NAMALWA (cell line): Measurements from ENCODE around the gene LAP3.

ENCODE experiments used
- DNase-seq: peaks from one replicate; pipeline ENCODE4 v3.0.0-alpha.2; 2015; ENCODE audit warnings: low spot score

Gene LAP3

DNA sequence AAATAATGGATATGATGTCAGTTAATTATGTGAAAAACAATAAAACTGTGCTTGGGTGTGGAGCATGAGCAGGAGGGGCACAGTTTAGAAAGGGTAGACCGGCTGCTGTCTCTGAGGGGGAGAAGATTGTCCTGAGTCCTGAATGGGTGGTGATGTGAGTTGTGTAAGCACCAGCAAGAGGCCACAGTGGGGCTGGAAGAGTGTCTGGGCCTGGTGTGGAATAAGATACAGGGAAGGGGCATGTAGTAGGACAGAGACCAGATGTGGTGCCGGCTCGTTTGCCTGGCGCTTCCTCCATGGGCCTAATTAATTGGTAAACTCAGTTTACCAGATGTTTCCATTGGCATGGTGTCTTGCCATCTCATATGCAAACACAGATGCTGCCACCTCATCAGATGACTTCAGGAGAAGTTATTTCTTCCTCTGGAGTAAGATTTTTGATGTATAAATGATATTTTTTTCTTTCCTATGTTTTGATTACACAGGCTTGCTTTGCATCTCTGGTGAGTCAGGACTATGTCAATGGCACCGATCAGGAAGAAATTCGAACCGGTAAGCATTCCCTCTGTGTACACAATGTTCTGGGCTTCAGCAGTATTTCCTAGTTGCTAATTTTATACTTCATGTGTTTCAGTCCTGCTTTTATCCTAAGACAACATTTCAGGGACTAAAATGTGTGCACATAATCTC lies 42.6 kb downstream of the LAP3 start:
- DNase-seq, result no peak

DNA sequence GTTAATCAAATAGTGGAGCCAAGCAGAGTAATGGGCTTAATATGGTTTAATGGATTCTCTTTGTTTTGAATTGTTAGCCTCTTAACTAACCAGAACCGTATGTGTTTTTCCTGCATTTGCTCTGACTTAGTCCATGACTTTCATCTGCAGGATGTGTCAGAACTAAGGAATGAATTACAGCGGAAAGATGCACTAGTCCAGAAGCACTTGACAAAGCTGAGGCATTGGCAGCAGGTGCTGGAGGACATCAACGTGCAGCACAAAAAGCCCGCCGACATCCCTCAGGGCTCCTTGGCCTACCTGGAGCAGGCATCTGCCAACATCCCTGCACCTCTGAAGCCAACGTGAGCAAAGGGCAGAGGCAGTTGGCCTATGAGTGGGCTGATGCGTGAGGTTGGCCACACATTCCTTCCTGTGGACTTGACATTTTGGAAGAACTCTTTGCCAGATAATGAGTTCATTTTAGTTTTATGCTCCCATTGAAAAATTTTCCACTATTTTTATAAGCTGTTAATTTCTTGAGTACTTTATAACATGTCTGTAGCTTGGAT lies 46.5 kb downstream of the LAP3 start:
- no peak for DNase-seq

DNA sequence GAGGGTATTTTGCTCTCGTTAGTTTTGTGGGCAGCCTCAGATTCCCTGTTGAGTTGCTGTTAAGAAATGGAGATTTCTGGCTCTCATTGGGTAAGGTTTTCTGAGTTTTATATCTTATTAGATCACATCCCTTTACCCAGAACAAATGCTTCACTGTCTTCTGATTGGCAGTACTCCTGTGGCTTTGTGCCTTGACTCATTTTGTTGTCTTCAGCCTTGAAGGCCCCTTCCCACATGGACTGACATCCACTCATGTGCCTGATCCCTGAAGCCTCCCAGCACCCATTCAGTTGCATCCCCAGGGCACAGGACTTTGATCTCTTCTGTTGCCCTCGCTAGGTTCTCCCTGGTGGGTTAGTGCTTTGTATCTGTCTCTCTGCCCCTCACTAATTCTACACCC lies 47.8 kb downstream of the LAP3 start:
- no peak for DNase-seq

DNA sequence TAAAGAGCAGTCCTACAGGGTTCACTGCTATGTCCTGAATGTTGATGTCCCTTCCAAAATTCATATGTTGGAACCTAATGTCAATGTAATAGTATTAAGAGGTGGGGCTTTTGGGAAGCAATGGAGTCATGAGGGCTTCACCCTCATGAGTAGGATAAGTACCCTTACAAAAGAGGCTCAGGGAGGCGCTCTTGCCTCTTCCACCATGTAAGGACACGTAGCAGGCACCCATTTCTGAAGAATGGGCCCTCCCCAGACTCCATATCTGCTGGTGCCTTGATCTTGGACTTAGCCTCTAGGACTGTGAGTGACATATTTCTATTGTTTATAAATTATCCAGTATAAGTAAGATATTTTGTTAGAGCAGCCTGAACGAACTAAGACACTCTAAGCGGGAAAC lies 53.2 kb downstream of the LAP3 start:
- DNase-seq, result no peak

DNA sequence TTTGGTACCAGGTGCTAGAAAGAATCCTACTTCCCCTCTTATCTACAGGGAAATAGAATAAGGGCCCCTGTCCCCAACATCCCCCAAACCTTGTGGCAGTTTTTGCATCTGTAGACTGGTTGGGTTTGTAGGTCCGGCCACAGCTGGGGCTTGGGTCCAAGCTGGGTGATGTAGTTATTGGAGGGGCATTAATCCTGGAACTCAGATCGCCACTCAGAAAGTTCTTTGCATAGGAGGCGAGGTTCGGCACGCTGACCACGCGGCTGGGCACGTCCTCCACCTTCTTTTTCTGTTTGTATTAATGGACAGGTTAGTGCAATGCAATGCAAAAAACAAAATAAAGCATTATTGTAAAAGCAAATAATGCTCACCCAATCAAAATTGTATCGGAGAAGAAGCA lies 56.6 kb downstream of the LAP3 start:
- DNase-seq, result no peak

DNA sequence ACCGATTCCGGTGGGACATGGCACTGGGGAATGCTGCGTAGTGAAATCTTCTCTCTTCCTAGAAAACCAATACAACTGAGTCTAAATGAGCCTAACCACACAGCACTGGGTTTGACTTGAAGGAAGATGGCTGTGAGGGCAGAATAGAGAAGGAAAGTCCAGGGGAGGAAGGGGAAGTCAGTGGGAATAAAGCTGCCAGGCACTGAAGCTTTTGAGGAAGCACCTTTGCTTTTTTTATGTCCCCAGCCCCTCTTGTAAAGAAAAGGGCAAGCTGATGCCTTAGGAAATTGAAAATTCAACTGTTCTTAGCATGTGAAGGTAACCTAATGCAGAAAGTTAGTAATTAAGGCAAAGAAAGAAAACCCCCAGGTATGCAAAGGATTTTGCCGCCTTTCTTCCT lies 58.1 kb downstream of the LAP3 start:
- DNase-seq, result no peak

DNA sequence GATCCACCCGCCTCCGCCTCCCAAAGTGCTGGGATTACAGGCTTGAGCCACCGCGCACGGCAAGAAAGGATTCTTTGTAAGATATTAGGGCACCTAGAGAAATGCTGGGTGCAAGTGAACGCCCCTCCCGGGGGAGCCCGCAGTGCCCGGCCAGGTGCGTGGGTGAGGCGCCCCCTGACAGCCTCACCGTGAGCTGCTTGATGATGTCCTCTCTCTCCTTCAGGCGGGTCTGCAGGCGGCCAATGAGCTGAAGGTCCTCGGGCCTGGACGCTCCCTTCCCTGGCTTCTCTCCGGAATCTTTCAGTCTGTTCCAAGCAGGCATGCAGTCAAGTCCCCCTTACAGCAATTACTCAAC lies 59.3 kb downstream of the LAP3 start:
- no peak for DNase-seq

DNA sequence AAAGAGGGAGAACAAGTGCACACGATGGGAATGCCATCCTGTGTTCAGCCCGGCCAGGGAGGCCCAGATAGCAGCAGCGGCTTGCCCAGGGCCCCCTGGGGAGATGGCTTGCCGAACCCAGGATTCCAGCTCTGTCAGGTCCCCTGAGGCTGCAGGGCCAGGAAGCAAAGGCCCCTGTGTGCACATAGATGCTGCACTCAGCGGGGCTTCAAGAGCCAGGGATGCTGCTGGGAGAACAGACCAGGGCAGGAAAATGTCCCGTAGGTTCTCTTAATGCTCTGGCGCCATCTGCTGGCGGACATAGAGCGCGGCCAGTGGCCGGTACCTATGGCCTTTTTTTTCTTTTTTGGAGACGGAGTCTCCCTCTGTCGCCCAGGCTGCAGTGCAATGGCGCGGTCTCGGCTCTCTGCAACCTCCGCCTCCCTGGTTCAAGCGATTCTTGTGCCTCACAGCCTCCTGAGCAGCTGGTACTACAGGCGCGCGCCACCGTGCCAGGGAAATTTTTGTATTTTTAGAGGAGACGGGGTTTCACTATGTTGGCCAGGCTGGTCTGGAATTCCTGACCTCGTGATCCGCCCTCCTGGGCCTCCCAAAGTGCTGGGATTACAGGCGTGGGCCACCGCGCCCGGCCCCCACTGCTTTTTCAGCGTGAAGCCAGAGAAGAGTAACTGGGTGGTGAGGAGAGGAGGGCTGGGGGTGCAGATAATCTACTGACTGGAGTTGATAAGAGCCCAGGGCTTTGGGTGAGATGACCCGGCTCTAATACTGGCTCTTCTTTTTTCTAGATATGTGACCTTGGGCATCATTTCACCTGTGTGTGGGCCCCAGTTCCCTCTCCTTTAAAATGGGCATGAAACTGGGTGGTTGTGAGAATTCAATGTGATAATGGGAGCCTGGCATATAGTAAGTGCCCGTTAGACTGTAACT lies 60.0 kb downstream of the LAP3 start:
- peak; percentile 85 for DNase-seq

DNA sequence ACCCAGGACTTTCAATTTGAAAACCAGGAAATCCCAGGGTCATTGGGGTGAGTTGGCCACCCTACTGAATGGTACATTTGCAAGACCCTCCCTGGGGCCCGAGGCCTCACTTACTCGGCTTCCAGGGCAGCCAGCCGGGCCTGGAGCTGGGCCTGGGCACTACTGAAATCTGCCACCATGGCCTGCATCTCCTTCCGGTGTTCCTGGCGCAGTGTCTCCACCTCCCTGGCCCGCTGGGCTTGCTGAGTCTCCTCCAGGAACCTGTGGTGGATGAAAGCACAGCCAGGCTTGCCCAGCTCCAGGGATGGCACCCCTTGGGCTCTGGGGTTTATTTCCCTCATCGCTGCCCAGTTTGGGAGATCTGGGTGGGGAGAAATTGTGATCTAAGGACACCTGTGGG lies 62.1 kb downstream of the LAP3 start:
- DNase-seq, result no peak

DNA sequence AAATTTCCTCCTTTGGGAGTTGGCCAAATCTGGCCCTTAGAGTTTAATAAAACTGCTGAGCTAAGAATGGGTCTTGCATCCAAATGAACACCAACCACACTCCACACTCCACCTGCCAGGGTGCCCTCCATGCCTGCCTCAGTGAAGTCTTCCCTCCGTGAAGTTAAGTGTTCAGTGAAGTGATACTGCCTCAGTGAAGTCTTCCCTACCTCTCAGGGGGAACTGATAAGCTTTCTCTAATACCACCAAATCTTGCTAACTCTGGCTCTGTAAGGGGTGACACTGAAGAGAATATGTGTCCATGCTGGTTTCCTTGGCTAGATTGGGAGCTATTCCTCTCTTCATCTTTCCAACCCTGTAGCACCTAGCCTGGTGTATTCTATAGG lies 65.4 kb downstream of the LAP3 start:
- DNase-seq, result no peak

DNA sequence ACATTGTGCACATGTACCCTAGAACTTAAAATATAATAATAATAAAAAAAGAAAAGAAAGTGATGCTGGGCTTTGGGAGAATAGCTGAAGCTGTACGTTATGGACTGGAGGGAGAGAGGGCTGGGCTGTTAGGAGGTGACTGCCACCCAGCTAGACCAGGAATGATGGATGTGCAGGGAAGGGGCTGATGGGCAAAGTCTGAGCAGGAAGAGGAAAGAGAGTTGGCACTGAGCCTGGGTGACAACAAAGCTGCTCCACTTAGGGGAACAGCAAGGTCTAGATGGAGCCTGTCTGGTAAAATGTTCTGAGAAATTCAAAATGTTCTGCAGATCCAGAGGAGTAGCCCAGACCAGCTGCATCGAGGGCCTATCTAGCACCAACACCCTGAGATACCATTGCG lies 69.7 kb downstream of the LAP3 start:
- DNase-seq, result no peak

DNA sequence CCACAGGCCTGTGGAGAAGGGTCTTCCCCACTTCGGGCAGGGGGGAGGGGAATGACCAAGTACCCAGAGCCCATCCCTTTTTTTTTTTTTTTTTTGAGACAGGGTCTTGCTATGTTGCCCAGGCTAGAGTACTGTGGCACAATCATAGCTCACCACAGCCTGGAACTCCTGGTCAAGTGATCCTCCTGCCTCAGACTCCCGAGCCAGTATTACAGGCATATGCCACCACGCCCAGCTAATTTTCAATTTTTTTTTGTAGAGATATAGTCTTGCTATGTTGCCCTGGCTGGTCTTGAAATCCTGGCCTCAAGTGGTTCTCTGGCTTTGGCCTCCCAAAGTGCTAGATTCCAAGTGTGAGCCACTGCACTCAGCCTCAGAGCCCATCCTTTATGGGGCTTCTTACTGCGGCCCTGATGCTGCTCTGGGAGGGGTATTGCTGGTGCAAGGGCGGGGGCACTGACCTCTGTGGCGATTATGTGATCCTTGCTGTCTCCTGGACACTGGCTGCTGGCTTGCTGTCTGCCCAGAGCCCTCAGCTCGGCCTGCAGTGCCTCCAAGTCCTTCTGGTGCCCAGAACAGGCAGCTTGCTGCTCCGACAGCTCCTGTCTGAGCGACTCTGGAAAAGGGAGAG lies 70.3 kb downstream of the LAP3 start:
- DNase-seq, result no peak

DNA sequence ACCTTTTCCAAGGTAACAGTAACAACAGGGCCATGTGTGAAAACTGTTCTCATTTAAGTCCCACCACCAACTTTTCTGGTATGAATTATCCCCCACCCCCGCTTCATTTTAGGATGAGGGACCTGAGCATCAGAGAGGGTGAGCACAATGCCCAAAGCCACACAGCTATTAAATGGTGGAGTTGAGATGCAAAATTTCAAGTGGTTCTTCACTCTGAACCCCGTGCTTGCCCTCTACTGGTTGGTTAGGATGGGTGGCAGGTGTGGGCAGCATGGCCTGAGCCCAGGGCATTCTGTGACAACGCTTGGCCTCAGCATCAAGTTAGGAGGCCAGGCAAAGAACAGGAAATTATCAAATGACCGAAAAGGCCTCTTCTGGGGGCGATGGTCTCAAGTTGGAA lies 70.9 kb downstream of the LAP3 start:
- peak; percentile 31 for DNase-seq

DNA sequence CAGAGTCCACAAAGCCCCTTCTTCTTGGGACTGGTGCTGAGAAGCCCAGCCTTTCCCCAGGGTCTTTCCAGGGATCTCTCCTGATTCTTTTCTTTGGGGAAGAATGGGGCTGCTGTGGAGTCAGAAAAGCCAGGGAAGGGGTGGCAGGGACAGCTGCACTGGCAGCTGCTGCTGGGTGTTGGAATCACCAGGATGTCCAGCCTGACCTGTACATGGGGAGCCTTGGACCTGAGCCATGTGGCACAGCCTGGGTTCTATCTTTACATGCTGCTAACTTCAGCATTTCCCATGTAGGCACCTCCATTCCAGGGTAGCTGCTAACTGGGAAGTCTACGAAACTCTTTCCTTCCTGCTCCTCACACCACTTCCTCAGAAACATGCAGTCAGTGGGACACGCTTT lies 73.4 kb downstream of the LAP3 start:
- no peak for DNase-seq

DNA sequence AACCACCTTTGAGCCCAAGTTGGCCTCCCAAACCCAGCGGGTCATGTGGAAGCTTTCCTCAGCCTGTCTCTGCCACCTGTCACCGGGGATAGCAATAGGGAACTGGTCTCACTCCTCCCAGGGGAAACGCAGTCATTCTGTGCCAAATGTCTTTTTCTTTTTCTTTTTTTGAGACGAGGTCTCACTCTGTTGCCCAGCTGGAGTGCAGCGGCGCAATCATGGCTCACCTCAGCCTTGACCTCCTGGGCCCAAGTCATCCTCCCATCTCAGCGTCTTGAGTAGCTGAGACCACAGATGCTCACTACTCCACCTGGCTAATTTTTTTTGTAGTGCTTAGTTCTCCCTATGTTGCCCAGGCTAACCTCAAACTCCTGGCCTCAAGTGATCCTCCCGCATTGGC lies 77.7 kb downstream of the LAP3 start:
- DNase-seq, result no peak

DNA sequence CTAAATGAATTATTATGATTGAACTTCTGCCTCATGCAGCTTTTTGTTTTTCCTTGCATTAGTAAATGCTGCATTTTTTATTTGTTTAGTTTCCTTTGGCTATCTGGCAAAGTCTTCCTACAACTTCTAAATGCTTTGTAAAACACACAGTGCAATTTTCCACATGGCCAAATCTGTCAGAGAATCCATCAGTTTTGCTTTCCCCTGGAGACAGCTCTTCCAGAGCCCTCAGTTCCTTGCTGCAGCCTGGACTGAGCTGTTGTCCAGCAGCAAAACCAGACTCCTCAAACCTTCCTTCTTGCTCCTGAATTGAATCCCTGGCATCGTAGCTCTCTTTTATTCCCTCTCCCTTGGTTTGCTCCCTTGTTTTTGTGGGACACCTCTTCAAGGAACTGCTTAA lies 80.1 kb downstream of the LAP3 start:
- DNase-seq, result no peak
